Sigmoid colon (tissue), 4 donors: Measurements from ENCODE around the gene DPP6.

ENCODE experiments used
- CTCF ChIP-seq, 4 experiments: fragments of 450-650 bp in 3 of 4; fragments of 200-600 bp in 1 of 4; IDR thresholded peaks; one replicate each; pipeline ENCODE4 v1.5.1; 2016 to 2019; ENCODE audit warnings: antibody characterized with exemption in 4 of 4, mild to moderate bottlenecking in 3 of 4, moderate library complexity in 2 of 4
- EP300 ChIP-seq, 4 donors: sonication (generic); formaldehyde crosslinking; IDR thresholded peaks; one replicate each; pipeline ENCODE4 v1.6.1; 2017; ENCODE audit warnings: antibody characterized with exemption in 4 of 4
- POLR2A ChIP-seq, 2 donors: fragments of 450-650 bp; IDR thresholded peaks; one replicate each; pipeline ENCODE4 v1.6.1; 2016; ENCODE audit warnings: antibody characterized with exemption in 2 of 2, mild to moderate bottlenecking in 2 of 2, moderate library complexity in 2 of 2
- POLR2AphosphoS5 ChIP-seq, 4 donors: sonication (generic); formaldehyde crosslinking; IDR thresholded peaks; one replicate each; pipeline ENCODE4 v1.6.1; 2017; ENCODE audit warnings: antibody characterized with exemption in 4 of 4

DNA sequence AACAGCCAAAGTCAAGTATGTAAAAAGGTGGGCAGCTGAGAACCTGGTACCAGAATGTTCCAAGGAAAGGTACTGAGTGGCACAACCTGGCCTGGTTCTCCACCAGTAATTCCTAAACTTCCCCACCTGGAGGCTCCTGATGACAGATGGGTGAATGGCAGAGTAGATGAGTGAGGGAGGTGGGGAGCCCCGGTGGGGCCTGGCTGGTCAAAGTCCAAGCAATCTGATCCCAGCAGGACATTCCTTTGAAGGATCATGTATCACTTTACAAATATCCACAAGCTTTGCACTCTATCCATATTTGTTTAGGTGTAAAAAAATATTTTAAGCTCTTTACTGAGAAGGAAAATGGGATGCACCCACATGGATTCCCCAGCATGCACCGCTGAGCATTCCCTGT, 250.2 kb downstream of the DPP6 start:
- TF ChIP-seq POLR2AphosphoS5 (IDR thresholded peaks at IDR 0.05) (no peak), CTCF (IDR thresholded peaks at IDR 0.05) (no peak), EP300 (IDR thresholded peaks at IDR 0.05) (no peak), POLR2A (IDR thresholded peaks at IDR 0.05) (no peak)
